Vagina (tissue), 2 donors: ENCODE data around the gene HSPB3.
"Not testable (repeated sequence)": the region's sequence is repeated elsewhere in the genome, so short reads cannot be mapped to it uniquely, and the experiment has no call there.

Experiments used
- POLR2A ChIP-seq, 2 donors: fragments of 450-650 bp; IDR thresholded peaks; one replicate each; pipeline ENCODE4 v1.6.1; 2017; ENCODE audit warnings: antibody characterized with exemption in 2 of 2, mild to moderate bottlenecking in 2 of 2, moderate library complexity in 2 of 2
- TF ChIP-seq, protein P1 (sequence below), 3 experiments: fragments of 450-650 bp in 2 of 3; fragments of 200-600 bp in 1 of 3; sonication (generic) in 1 of 3; IDR thresholded peaks; one replicate each; pipeline ENCODE4 v1.5.1; 2017 to 2019; ENCODE audit warnings: antibody characterized with exemption in 3 of 3, mild to moderate bottlenecking in 2 of 3, moderate library complexity in 2 of 3

DNA sequence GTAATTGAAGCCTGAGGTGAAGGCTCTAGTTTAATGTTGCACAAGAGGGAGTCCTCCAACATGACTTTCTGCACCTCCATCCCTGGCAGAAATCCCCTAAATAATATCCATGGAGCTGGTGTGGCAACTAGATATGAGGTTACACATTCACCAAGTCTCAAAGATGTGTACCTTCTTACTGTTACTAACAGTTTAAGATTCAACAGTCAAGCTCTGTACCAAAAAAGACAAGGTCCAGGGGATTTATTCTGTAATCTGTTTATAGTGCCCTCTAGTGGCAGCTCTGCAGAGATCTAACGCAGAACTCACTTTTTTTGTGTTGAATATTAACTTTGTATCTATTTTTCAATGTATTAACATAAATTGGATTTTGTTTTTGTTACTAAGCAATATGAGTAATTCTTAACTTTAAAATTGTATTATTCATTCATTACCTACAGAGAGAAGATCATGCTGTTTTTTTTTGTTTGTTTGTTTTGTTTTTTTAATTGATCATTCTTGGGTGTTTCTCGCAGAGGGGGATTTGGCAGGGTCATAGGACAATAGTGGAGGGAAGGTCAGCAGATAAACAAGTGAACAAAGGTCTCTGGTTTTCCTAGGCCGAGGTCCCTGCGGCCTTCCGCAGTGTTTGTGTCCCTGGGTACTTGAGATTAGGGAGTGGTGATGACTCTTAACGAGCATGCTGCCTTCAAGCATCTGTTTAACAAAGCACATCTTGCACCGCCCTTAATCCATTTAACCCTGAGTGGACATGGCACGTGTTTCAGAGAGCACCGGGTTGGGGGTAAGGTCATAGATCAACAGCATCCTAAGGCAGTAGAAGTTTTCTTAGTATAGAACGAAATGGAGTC lies 35.7 kb upstream of the HSPB3 start:
- TF ChIP-seq POLR2A (IDR thresholded peaks at IDR 0.05): not testable (repeated sequence)
- TF ChIP-seq, protein P1, sequence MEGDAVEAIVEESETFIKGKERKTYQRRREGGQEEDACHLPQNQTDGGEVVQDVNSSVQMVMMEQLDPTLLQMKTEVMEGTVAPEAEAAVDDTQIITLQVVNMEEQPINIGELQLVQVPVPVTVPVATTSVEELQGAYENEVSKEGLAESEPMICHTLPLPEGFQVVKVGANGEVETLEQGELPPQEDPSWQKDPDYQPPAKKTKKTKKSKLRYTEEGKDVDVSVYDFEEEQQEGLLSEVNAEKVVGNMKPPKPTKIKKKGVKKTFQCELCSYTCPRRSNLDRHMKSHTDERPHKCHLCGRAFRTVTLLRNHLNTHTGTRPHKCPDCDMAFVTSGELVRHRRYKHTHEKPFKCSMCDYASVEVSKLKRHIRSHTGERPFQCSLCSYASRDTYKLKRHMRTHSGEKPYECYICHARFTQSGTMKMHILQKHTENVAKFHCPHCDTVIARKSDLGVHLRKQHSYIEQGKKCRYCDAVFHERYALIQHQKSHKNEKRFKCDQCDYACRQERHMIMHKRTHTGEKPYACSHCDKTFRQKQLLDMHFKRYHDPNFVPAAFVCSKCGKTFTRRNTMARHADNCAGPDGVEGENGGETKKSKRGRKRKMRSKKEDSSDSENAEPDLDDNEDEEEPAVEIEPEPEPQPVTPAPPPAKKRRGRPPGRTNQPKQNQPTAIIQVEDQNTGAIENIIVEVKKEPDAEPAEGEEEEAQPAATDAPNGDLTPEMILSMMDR (IDR thresholded peaks at IDR 0.05): peak; percentile 52 to 68 (median 65)
